GM12872 (cell line): ENCODE measurements around the gene TTC13.

ENCODE experiments used
- CTCF ChIP-seq: IDR thresholded peaks from 3 replicates; pipeline ENCODE4 v1.5.1; 2011; ENCODE audit warnings: low read depth, mild to moderate bottlenecking, low read length, moderate library complexity; ENCODE audit not compliant: insufficient read depth

TTC13 gene

DNA sequence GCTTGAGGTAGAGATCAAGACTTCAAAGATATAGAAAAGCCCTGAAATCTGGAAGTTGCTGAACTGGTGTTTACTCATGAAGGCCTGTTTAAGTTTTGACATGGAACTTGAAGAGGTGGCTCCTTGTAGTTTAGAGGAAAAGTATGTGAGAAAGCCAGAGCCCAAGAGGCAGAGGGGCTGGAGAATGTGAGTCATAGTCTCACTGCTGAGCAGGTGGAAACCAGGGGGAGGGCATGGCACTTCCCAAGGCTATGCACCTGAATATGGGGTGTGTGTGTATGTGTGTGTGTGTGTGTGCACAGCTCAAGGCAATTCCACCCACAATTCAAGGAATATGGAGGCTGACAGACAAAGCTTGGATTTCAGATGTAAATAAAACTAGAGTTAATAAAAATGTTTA is 63.6 kb downstream of the TTC13 start:
- TF ChIP-seq CTCF: no peak

GRCh38 chr1:230913496-230913895 is 65.2 kb downstream of the TTC13 start:
- TF ChIP-seq CTCF: no peak

GRCh38 chr1:230910755-230911117 is 67.9 kb downstream of the TTC13 start:
- no peak for TF ChIP-seq CTCF

- TF ChIP-seq CTCF: no peak
Observed at GRCh38 chr1:230909974-230910754, 68.5 kb downstream of the TTC13 start.

DNA sequence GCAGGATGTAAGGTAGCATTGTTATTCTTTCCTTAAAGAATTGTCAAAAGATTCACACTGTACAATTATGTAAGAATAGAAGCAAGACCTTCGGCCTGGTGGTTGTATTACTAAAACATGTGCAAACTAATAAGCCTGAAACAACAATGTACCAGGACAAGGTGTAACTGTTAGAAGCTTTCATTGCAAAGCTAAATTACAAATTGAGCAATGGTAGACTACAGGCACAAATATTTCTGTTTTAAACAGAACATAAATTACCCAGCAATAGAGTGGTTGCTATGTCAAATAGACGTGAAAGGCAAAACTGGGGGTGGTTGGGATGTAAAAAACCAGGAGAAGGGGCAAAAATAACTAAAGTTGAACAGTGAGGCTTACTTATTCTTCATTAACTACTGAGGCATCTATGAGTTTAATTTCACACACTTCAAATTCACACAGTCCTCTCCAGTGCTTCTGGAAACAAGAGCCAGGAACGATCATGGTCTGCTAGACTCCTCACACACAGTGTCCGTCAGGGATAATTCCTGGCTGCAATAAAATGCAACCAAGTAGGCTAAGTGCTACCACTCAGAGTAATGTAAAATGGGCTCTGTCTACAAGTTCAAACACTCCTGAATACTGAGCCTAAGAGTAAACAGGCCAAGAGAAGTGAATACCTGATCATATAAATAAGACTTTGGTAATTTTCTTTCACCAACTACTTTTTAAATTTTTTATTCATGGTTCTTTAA is 71.0 kb downstream of the TTC13 start:
- no peak for TF ChIP-seq CTCF

DNA sequence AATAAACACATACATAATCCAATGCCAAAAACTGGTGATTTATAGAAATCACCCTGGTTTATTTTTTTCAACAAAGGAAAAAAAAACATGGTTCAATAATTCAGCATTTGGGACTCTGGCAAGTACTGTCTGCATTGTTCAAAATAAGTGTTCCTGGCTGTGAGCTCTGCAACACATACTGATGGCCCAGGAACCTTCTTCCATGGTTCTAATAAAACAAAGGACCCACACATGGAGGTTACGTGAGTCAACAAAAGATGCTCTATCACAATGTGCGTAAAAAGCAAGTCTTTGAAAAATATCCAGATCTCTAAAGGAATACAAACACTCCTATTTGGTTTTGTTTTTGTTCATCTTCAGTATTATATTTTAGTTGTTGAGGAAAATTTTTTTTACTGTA is 72.4 kb downstream of the TTC13 start:
- TF ChIP-seq CTCF: no peak

- no peak for TF ChIP-seq CTCF
Observed at GRCh38 chr1:230905733-230906132, 72.9 kb downstream of the TTC13 start.
